ENCODE results near the gene FAAP100. TPM values are rescaled to one million over a fixed set of nuclear protein-coding genes. Genes with fewer than 3 reads are reported as not detected.
"Not testable (repeated sequence)": the region's sequence is repeated elsewhere in the genome, so short reads cannot be mapped to it uniquely, and the experiment has no call there.

The FAAP100 gene
- total and polyA plus RNA-seq, 5 experiments from 2014 or later: 9.1 to 55.9 (median 17.4) TPM

- Mint-ChIP-seq H3K27ac (peak overlapping the region in 2 of 10 donors; percentile 40 to 70), H3K9me3 (no peaks in the 10 kb centered on the region), H3K36me3 (peaks cover 0 to 3% (median 0%) of the 10 kb centered on the region in 3 donors), H3K27me3 (peaks cover 6 to 33% (median 15%) of the 10 kb centered on the region in 5 donors), H3K4me1 (peaks cover 0 to 5% (median under 1%) of the 10 kb centered on the region in 4 donors), H3K4me3 (no peak overlapping the region)
- no peak for DNase-seq
- POLR2A ChIA-PET: interaction anchor here (0.6 kb wide), 2 partner anchors 36 kb away, joined by 3 to 7 read pairs; no protein-coding TSS in a partner anchor
- no peak for ATAC-seq
These were observed 18.6 kb downstream of the FAAP100 start for GRCh38 chr17:81533339-81534141.

GRCh38 chr17:81532490-81533287 is 19.5 kb downstream of the FAAP100 start:
- peaks cover 0 to 2% (median under 1%) of the 10 kb centered on the region in 4 donors for H3K4me1 Mint-ChIP-seq
- H3K27ac Mint-ChIP-seq: no peak overlapping the region
- H3K36me3 Mint-ChIP-seq: no peaks in the 10 kb centered on the region
- no peak for ATAC-seq
- POLR2A ChIA-PET: interaction anchor here (0.6 kb wide), 1 partner anchor 35 kb away, joined by 7 read pairs; no protein-coding TSS in a partner anchor
- no peak for DNase-seq
- H3K27me3 Mint-ChIP-seq: peaks cover 6 to 29% (median 15%) of the 10 kb centered on the region in 5 donors
- no peak overlapping the region for H3K4me3 Mint-ChIP-seq
- H3K9me3 Mint-ChIP-seq: no peaks in the 10 kb centered on the region

GRCh38 chr17:81531998-81532404 is 20.2 kb downstream of the FAAP100 start:
- ATAC-seq, H3K27ac Mint-ChIP-seq, H3K4me3 Mint-ChIP-seq, H3K36me3 Mint-ChIP-seq, POLR2A ChIA-PET, H3K9me3 Mint-ChIP-seq, DNase-seq, H3K4me1 Mint-ChIP-seq: not testable (repeated sequence)
- H3K27me3 Mint-ChIP-seq: peaks cover 6 to 28% (median 15%) of the 10 kb centered on the region in 5 donors

GRCh38 chr17:81531013-81531412 is 21.1 kb downstream of the FAAP100 start:
- ATAC-seq, H3K27ac Mint-ChIP-seq, H3K9me3 Mint-ChIP-seq, H3K4me3 Mint-ChIP-seq, H3K36me3 Mint-ChIP-seq, DNase-seq, H3K4me1 Mint-ChIP-seq: not testable (repeated sequence)
- peaks cover 6 to 28% (median 13%) of the 10 kb centered on the region in 5 donors for H3K27me3 Mint-ChIP-seq
- POLR2A ChIA-PET: interaction anchor here (1.5 kb wide), 1 partner anchor 12 kb away, joined by 3 read pairs; no protein-coding TSS in a partner anchor

- Mint-ChIP-seq H3K36me3 (no peaks in the 10 kb centered on the region), H3K27ac (no peak overlapping the region), H3K9me3 (no peaks in the 10 kb centered on the region), H3K4me3 (no peak overlapping the region), H3K27me3 (peaks cover 3 to 18% (median 4%) of the 10 kb centered on the region in 5 donors), H3K4me1 (no peaks in the 10 kb centered on the region)
- POLR2A ChIA-PET: interaction anchor here (1.1 kb wide), 1 partner anchor 15 kb away, joined by 3 read pairs; no protein-coding TSS in a partner anchor
- ATAC-seq (no peak), DNase-seq (no peak)
These were observed 22.7 kb downstream of the FAAP100 start for GRCh38 chr17:81529437-81529803.

- POLR2A ChIA-PET: interaction anchor here (0.9 to 1.5 kb wide), 2 partner anchors 9 to 14 kb away, joined by 3 to 4 read pairs; no protein-coding TSS in a partner anchor
- Mint-ChIP-seq H3K9me3 (no peaks in the 10 kb centered on the region), H3K4me3 (no peak overlapping the region), H3K36me3 (no peaks in the 10 kb centered on the region), H3K27ac (no peak overlapping the region), H3K27me3 (peaks cover 0 to 18% (median 3%) of the 10 kb centered on the region in 5 donors), H3K4me1 (no peaks in the 10 kb centered on the region)
- ATAC-seq (no peak), DNase-seq (no peak)
These were observed 23.3 kb downstream of the FAAP100 start for GRCh38 chr17:81528651-81529436.

GRCh38 chr17:81528384-81528650 is 23.8 kb downstream of the FAAP100 start:
- Mint-ChIP-seq H3K27ac (no peak overlapping the region), H3K9me3 (no peaks in the 10 kb centered on the region), H3K27me3 (peaks cover 0 to 16% (median under 1%) of the 10 kb centered on the region in 5 donors), H3K4me3 (no peak overlapping the region), H3K36me3 (no peaks in the 10 kb centered on the region), H3K4me1 (no peaks in the 10 kb centered on the region)
- DNase-seq (no peak), ATAC-seq (no peak)
- POLR2A ChIA-PET: interaction anchor here (0.9 to 1.5 kb wide), 2 partner anchors 10 to 13 kb away, joined by 3 to 4 read pairs; no protein-coding TSS in a partner anchor

GRCh38 chr17:81527591-81528383 is 24.4 kb downstream of the FAAP100 start, which contains the start of gene FSCN2:
FSCN2 (plus strand) TSS chr17:81528377; CDS start chr17:81528532, 155 bp downstream.
- H3K36me3 Mint-ChIP-seq: no peaks in the 10 kb centered on the region
- no peak within 1 kb of the TSS for H3K27ac Mint-ChIP-seq
- peaks cover 0 to 12% (median 0%) of the 10 kb centered on the region in 5 donors for H3K27me3 Mint-ChIP-seq
- DNase-seq (no peak), ATAC-seq (no peak)
- POLR2A ChIA-PET: interaction anchor here (1.5 kb wide), 1 partner anchor 10 kb away, joined by 4 read pairs; no protein-coding TSS in a partner anchor
- no peaks in the 10 kb centered on the region for H3K9me3 Mint-ChIP-seq
- no peak within 1 kb of the TSS for H3K4me3 Mint-ChIP-seq
- no peaks in the 10 kb centered on the region for H3K4me1 Mint-ChIP-seq

GRCh38 chr17:81526662-81527571 is 25.2 kb downstream of the FAAP100 start:
- POLR2A ChIA-PET: no interaction called here
- Mint-ChIP-seq H3K27ac (peak overlapping the region in 1 of 10 donors; percentile 44), H3K9me3 (no peaks in the 10 kb centered on the region), H3K36me3 (no peaks in the 10 kb centered on the region), H3K4me3 (no peak overlapping the region), H3K4me1 (no peaks in the 10 kb centered on the region), H3K27me3 (peaks cover 0 to 12% (median 0%) of the 10 kb centered on the region in 5 donors)
- DNase-seq (no peak), ATAC-seq (no peak)

- Mint-ChIP-seq H3K27me3 (peaks cover 0 to 12% (median 0%) of the 10 kb centered on the region in 5 donors), H3K9me3 (no peaks in the 10 kb centered on the region), H3K27ac (peak overlapping the region in 1 of 10 donors; percentile 15), H3K36me3 (no peaks in the 10 kb centered on the region), H3K4me3 (no peak overlapping the region), H3K4me1 (peaks cover 0 to 3% (median 0%) of the 10 kb centered on the region in 4 donors)
- POLR2A ChIA-PET: no interaction called here
- DNase-seq: peak in 1 of 10 donors; percentile 31
- no peak for ATAC-seq
These were observed 27.3 kb downstream of the FAAP100 start for GRCh38 chr17:81524865-81525159.
